Measurements from ENCODE around the gene N4BP2L1. TPM values are rescaled to one million over a fixed set of nuclear protein-coding genes. Genes with fewer than 3 reads are reported as not detected.

Gene N4BP2L1
- total RNA-seq, 2 experiments from 2014 or later = 26.2 to 32.2 TPM

GRCh38 chr13:32455594-32455903, 27.6 kb upstream of the N4BP2L1 start:
- ChIA-PET CTCF (no interaction called here), POLR2A (no interaction called here)
- DNase-seq = no peak
- intact Hi-C loops (cut with micrococcal nuclease) = no loop called here
- Mint-ChIP-seq H3K4me1 (ENCODE audit: low read depth) (no peaks in the 10 kb centered on the region), H3K27ac (no peak overlapping the region), H3K4me3 (no peak overlapping the region), H3K27me3 (no peaks in the 10 kb centered on the region), H3K36me3 (ENCODE audit: low read depth) (peaks cover 33% of the 10 kb centered on the region), H3K9me3 (peaks cover 23% of the 10 kb centered on the region)
- TF ChIP-seq CTCF (IDR thresholded peaks at IDR 0.05) = no peak
- no peak for ATAC-seq

DNA sequence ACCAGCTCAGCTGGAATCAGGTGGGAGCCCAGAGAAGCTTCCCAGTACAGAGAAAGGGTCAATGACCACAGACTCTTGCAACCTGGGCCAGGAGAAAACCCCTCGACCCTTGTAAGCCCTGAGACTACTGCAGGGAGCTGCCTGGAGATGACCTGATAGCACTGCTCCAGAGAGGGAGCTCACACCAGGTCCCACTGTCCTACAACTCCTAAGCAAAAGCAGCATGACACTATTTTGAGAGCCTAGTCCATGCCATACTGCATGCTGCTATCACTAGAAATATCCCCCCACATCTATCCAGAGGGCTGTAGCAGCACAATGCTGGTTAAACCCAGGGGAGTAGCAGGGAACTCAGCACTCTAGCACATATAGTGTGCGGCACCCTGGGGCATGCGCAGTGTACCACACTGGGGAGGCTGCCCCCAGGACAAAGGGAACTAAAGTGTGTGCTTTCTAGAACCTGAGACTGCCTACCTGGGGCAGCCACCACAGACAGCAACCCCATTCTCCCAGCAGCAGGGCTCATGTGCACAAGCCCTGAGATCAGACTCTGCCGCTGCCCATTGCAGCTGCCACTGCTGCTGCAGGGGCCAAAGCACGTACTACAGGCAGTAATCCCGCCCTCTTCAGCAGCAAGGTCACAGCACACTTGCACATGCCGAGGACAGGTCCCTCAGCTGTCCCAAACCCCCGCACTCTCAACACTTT, 27.1 kb upstream of the N4BP2L1 start:
- peaks cover 32% of the 10 kb centered on the region for H3K36me3 Mint-ChIP-seq (ENCODE audit: low read depth)
- no peak overlapping the region for H3K4me3 Mint-ChIP-seq
- DNase-seq = no peak
- ATAC-seq = no peak
- H3K4me1 Mint-ChIP-seq (ENCODE audit: low read depth) = no peaks in the 10 kb centered on the region
- peaks cover 23% of the 10 kb centered on the region for H3K9me3 Mint-ChIP-seq
- ChIA-PET POLR2A (no interaction called here), CTCF (no interaction called here)
- H3K27ac Mint-ChIP-seq = no peak overlapping the region
- intact Hi-C loops (cut with micrococcal nuclease) = no loop called here
- H3K27me3 Mint-ChIP-seq = no peaks in the 10 kb centered on the region
- no peak for TF ChIP-seq CTCF (IDR thresholded peaks at IDR 0.05)

DNA sequence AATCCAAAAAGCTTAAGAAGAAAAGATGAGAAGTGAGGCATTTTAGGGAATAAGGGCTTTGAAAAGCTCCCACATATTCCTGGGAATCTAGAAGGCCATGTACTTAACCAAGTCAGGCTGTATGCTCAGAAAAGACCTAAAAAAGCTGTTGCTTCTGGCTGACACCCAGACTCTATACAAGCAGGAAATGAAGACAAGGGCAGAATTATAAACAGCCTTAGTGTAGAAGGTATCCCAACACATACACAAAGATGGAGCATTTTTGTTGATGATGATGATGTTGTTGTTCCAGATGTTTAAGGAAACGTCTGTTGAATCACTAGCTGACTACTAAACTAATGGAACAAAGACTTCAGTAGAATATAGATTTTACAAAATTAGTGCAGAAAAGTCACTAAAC, 26.1 kb upstream of the N4BP2L1 start:
- H3K27ac Mint-ChIP-seq = no peak overlapping the region
- no peaks in the 10 kb centered on the region for H3K27me3 Mint-ChIP-seq
- intact Hi-C loops (cut with micrococcal nuclease) = no loop called here
- CTCF ChIA-PET = interaction anchor here (1.0 to 1.5 kb wide), 3 partner anchors 10 to 127 kb away, joined by 3 to 4 read pairs (median 3); no protein-coding TSS in a partner anchor
- POLR2A ChIA-PET = interaction anchor here (1.5 kb wide), 1 partner anchor 28 kb away, joined by 4 read pairs; no protein-coding TSS in a partner anchor
- ATAC-seq = no peak
- TF ChIP-seq CTCF (IDR thresholded peaks at IDR 0.05) = no peak
- H3K36me3 Mint-ChIP-seq (ENCODE audit: low read depth) = peaks cover 24% of the 10 kb centered on the region
- H3K4me1 Mint-ChIP-seq (ENCODE audit: low read depth) = no peaks in the 10 kb centered on the region
- no peak for DNase-seq
- H3K4me3 Mint-ChIP-seq = no peak overlapping the region
- peaks cover 19% of the 10 kb centered on the region for H3K9me3 Mint-ChIP-seq

- POLR2A ChIA-PET = interaction anchor here (1.3 kb wide), 1 partner anchor 22 kb away, joined by 4 read pairs; no protein-coding TSS in a partner anchor
- DNase-seq (no peak), ATAC-seq (no peak)
- Mint-ChIP-seq H3K9me3 (no peaks in the 10 kb centered on the region), H3K27me3 (no peaks in the 10 kb centered on the region), H3K4me1 (ENCODE audit: low read depth) (peaks cover 7% of the 10 kb centered on the region), H3K27ac (no peak overlapping the region), H3K36me3 (ENCODE audit: low read depth) (peaks cover 1% of the 10 kb centered on the region), H3K4me3 (no peak overlapping the region)
- intact Hi-C loops (cut with micrococcal nuclease) = no loop called here
- CTCF ChIA-PET = interaction anchor here (1.5 to 2.7 kb wide), 2 partner anchors 10 to 191 kb away, joined by 4 to 7 read pairs; no protein-coding TSS in a partner anchor
- TF ChIP-seq CTCF (IDR thresholded peaks at IDR 0.05) = no peak
These were observed 21.0 kb upstream of the N4BP2L1 start for GRCh38 chr13:32448972-32449371.

DNA sequence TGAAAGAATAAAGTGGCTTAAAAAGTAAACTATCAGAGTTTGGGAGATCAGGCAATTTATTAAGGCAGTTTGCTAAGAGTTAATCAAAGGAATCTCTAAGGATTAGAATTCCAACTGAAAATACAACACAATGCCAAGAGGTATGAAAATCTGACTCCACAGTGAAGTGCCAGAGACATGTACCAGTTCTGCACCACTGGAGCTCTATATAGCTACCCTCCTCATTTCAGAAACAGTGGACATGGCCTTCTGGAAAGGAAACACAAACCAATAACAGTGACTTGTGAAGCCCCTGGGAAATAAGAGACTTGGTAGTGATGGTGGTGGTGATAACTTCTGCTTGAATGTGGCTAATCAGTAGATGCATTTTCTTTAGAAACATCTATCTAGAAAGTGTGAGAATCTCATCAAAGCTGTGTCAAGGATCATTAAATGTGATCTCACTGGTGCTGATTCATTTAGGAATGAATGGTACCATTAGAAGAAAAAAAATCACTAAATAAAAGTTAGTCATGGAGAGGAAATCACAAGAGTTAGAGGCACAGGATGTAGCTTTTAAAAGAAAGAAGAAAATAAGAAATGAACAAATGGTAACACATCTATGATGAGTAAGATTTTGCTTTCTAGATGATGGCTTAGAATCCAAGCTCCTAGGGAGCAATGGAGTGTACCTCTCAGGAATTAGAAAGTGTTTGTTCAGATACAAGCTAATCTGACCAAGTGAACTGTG, 20.1 kb upstream of the N4BP2L1 start:
- H3K4me3 Mint-ChIP-seq = no peak overlapping the region
- ATAC-seq (peak; percentile 55), DNase-seq (no peak)
- ChIA-PET POLR2A (interaction anchor here (1.3 kb wide), 1 partner anchor 21 kb away, joined by 4 read pairs; no protein-coding TSS in a partner anchor), CTCF (interaction anchor here (1.5 to 2.7 kb wide), 2 partner anchors 9 to 192 kb away, joined by 4 to 7 read pairs; no protein-coding TSS in a partner anchor)
- intact Hi-C loops (cut with micrococcal nuclease) = no loop called here
- no peaks in the 10 kb centered on the region for H3K27me3 Mint-ChIP-seq
- H3K27ac Mint-ChIP-seq = peak overlapping the region; percentile 33
- peaks cover 1% of the 10 kb centered on the region for H3K36me3 Mint-ChIP-seq (ENCODE audit: low read depth)
- H3K9me3 Mint-ChIP-seq = no peaks in the 10 kb centered on the region
- TF ChIP-seq CTCF (IDR thresholded peaks at IDR 0.05) = no peak
- H3K4me1 Mint-ChIP-seq (ENCODE audit: low read depth) = peaks cover 8% of the 10 kb centered on the region
